GM18498 (cell line): ENCODE data around the gene TMEM255B.
"Not testable (repeated sequence)": the region's sequence is repeated elsewhere in the genome, so short reads cannot be mapped to it uniquely, and the experiment has no call there.

ENCODE experiments used
- ATAC-seq: cut with Tn5 transposase; IDR thresholded peaks from one replicate; pipeline ENCODE4 v1.9.1; 2021; ENCODE audit warnings: mild to moderate bottlenecking, moderate library complexity; ENCODE audit not compliant: unreplicated experiment

Gene TMEM255B

GRCh38 chr13:113758651-113759524, at the start of gene TMEM255B:
TMEM255B (plus strand) TSS chr13:113759226; CDS start chr13:113759270, 44 bp downstream.
- peak; percentile 90 for ATAC-seq

GRCh38 chr13:113722921-113723320, 36.1 kb upstream of the TMEM255B start:
- no peak for ATAC-seq

GRCh38 chr13:113723410-113724015, 35.5 kb upstream of the TMEM255B start:
- ATAC-seq: no peak

- no peak for ATAC-seq
Observed at GRCh38 chr13:113724016-113724758, 34.8 kb upstream of the TMEM255B start.

GRCh38 chr13:113724780-113725315, 34.2 kb upstream of the TMEM255B start:
- ATAC-seq: peak; percentile 83

GRCh38 chr13:113725329-113726105, 33.5 kb upstream of the TMEM255B start:
- ATAC-seq: not testable (repeated sequence)

GRCh38 chr13:113726106-113726821, 32.8 kb upstream of the TMEM255B start:
- ATAC-seq: not testable (repeated sequence)

GRCh38 chr13:113726961-113727411, 32.0 kb upstream of the TMEM255B start:
- ATAC-seq: no peak

- ATAC-seq: no peak
Observed at GRCh38 chr13:113728571-113729054, 30.4 kb upstream of the TMEM255B start.

GRCh38 chr13:113729187-113730019, 29.6 kb upstream of the TMEM255B start:
- ATAC-seq: no peak

- no peak for ATAC-seq
Observed at GRCh38 chr13:113730258-113730691, 28.8 kb upstream of the TMEM255B start.

GRCh38 chr13:113730831-113731191, 28.2 kb upstream of the TMEM255B start:
- ATAC-seq: no peak

GRCh38 chr13:113731192-113732175, 27.5 kb upstream of the TMEM255B start:
- ATAC-seq: no peak

- ATAC-seq: no peak
Observed at GRCh38 chr13:113732176-113732960, 26.7 kb upstream of the TMEM255B start.

- ATAC-seq: no peak
Observed at GRCh38 chr13:113732961-113733950, 25.8 kb upstream of the TMEM255B start.
